DMS 273 (cell line): ENCODE measurements around the gene SLC39A5.
"Not testable (repeated sequence)": the region's sequence is repeated elsewhere in the genome, so short reads cannot be mapped to it uniquely, and the experiment has no call there.

Source experiments
- DNase-seq: peaks from one replicate; lab custom pipeline; 2025; ENCODE audit not compliant: unreplicated experiment; lab: John Stamatoyannopoulos, UW

SLC39A5 gene, protein sequence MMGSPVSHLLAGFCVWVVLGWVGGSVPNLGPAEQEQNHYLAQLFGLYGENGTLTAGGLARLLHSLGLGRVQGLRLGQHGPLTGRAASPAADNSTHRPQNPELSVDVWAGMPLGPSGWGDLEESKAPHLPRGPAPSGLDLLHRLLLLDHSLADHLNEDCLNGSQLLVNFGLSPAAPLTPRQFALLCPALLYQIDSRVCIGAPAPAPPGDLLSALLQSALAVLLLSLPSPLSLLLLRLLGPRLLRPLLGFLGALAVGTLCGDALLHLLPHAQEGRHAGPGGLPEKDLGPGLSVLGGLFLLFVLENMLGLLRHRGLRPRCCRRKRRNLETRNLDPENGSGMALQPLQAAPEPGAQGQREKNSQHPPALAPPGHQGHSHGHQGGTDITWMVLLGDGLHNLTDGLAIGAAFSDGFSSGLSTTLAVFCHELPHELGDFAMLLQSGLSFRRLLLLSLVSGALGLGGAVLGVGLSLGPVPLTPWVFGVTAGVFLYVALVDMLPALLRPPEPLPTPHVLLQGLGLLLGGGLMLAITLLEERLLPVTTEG

DNA sequence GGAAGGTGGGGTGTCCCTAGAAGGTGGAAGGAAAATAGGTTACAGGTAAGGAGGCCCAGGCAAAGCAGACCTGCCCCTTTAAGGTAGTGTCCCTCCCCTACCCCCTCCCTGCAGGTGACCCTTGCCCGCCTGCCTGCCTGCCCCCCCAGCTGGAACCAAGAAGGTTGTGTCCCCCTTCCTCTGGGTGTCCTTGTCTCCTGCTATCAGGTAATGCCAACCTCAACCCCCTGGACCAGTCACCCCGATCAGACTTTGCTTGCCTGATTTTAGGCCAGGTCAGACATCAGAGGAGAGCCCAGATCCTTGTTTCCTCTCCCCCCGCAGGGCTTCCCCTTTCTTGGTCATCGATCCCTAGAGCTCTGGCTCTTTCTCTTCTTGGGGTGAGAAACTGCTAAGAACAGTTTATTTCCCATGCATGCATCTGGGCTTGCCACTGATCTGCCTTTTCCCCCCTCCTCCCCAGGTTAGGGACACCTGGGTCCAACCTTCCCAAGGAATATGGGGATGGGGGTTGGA lies at the start of gene SLC39A5:
Gene SLC39A5, plus strand, starts transcription at position 136 of the 516 bp plus-strand sequence. CDS start 1,224 bp downstream, outside the sequence.
- DNase-seq: no peak

GRCh38 chr12:56186957-56187356 lies 42.9 kb upstream of the SLC39A5 start:
- DNase-seq: no peak

- no peak for DNase-seq
Measured at GRCh38 chr12:56188131-56188777, 41.6 kb upstream of the SLC39A5 start.

DNA sequence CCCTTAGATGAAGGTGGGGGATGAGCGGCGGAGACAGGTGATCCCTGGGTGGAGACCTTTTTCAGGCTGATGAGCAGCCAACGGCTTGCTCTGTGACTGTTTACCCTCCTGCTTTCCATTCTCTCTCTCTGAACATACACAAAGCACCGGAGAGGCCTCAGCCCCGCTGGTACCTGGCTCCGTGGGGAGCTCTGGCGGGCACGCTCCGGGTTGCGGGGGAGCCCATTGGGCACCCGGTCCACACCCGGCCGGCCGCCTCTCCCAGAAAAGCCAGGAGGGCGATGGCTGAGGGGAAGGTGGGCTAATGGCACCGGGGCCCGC lies 41.1 kb upstream of the SLC39A5 start:
- DNase-seq: peak; percentile 40

GRCh38 chr12:56189099-56189917 lies 40.5 kb upstream of the SLC39A5 start, which contains the start of gene SMARCC2:
Gene SMARCC2, minus strand, starts transcription at chr12:56189483. Its CDS starts 22 bp downstream, at chr12:56189461.
- peak; percentile 94 for DNase-seq

- peak; percentile 92 for DNase-seq
Measured at GRCh38 chr12:56189918-56190694, 39.7 kb upstream of the SLC39A5 start.

DNA sequence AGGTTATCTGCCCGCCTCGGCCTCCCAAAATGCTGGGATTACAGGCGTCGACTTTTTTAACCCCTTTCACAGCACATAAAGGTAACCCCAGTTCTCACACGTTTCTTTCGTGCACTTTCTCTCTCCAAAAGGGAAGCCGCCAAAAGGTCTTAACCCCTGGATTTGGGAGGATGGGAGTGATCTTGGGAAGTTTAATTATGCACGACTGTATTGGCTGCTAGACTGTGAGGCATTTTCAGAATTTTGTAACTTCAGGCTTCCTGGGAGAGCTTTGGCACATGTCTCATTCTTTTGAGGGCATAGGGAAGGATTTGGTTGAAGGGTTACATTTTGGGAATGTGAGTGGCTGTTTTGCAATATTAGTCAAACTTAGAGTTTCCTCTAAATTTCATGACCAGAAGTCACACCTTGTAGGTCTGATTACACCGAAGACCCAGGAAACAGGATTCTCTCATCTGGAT lies 39.1 kb upstream of the SLC39A5 start:
- peak; percentile 14 for DNase-seq

GRCh38 chr12:56192582-56192981 lies 37.3 kb upstream of the SLC39A5 start:
- DNase-seq: no peak

DNA sequence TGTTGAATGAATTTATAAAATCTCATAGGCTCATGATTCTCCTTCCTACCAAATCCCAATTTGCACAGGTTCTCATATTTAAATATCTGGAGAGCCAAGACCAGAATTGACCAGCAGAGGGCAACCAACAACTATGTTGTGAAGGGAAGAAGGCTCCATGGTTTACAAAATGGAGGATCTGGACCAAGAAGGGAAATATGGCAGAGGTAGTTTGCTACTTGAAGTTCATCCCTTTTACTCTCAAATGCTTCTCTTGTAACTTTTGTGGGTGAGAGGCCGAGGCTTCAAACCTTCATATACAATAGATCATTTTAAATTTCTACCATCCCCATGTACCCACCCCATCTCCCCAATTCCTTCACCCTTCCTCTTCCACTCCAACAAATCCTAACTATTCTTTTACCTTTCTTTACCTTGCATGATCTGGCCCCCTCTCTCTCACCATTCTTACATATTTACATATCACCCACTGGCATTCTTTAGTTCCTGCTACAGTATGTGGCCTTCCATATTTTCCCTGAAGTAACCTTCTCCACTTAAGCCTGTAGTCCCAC lies 36.7 kb upstream of the SLC39A5 start:
- peak; percentile 93 for DNase-seq

GRCh38 chr12:56196818-56197550 lies 32.9 kb upstream of the SLC39A5 start:
- DNase-seq: not testable (repeated sequence)

DNA sequence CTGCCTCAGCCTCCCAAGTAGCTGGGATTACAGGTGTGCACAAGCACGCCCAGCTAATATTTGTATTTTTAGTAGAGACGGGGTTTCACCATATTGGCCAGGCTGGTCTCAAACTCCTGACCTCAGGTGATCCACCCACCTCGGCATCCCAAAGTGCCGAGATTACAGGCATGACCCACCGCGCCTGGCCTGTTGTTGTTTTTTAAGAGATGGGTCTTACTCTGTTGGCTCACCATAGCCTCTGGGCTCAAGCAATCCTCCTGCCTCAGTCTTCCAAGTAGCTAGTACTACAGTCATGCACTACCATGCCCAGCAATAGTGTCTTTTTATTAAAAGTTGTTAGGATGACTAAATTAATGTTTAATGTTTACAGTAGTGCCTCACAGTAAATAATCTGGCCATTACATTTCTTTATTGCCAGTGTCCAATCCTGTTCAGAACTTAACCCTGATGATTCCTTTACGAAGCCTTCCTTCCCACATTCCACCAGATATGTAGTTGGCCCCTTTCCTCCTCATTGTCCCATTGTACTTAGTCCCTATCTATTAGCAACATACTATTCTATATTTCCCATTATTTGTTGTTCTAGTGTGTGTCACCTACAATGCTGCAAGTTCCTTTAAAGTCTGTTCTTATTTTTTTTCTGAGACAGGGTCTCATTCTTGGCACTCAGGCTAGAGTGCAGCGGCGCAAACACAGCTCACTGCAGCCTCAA lies 31.8 kb upstream of the SLC39A5 start:
- no peak for DNase-seq

DNA sequence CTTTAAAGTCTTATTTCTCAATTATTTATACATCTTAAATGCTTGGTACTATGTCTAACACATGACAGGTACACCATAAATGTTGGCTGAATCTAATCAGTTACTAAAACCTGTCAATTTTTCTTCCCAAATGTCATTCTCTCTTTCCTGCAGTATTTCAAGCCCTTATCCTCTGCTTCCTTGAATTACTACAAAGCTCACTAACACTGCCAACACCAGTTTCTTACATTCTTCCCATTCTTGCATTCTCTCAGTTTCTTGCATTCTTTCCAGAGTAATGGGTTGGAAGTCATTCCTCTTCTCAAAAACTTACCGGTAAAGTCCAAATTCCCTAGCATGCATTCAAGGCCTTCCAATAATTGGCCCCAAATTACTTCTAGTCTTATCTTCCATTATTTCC lies 31.0 kb upstream of the SLC39A5 start:
- DNase-seq: no peak

DNA sequence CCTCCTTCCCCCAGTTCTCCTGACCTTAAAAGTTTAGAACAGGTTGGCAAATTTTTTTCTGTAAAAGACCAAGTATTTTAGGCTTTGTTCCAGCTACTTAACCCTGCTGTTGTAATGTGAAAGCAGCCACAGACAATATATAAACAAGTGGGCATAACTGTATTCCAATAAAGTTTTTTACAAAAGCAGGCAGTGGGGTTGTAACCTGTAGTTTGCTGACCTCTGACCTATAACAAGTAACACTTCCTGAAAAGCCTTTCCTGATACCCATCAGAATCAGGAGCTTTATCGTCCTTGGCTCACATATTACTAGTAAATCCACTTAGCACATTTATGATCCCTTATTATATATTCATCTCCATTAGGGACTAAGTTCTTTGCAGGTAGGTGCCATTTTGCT lies 27.5 kb upstream of the SLC39A5 start:
- DNase-seq: no peak

- no peak for DNase-seq
Measured at GRCh38 chr12:56202838-56203237, 27.0 kb upstream of the SLC39A5 start.

DNA sequence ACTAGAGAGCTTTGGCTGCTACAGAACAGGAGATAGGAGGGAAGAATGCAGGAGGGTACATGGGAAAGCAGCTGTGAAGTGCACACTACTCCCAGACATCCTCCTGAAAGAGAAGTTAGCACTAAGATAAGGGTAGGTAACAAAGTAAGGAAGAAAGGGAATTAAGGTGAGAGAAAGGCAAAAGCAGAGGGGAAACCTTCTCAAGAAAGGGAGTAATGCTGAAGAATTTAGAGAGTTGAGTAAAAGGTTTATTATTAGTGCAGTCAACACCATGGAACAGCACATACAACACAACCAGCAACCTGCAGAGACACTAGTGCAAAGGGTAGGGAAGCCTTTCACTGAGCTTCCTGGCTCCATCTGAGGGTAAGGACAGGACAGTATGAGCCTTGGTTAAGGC lies 25.6 kb upstream of the SLC39A5 start:
- DNase-seq: no peak

DNA sequence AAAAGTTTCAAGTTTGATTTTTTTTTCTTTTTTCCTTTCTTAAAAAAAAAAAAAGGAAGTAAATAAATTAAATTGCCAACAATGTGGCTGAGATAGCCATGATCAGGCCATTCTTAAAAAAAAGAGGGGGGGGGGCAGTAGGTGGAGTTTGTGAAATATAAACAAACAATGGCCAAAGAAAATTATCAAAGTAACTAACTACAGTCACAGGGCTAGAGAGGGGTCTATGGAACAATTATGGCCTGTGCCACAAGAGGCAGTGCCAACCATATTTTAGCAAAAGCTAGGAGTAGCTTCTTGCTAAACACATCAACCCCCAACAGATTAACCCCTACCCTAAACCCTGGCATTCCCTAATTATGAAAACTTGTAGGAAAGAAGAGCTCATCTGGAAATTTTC lies 24.4 kb upstream of the SLC39A5 start:
- peak; percentile 13 for DNase-seq

DNA sequence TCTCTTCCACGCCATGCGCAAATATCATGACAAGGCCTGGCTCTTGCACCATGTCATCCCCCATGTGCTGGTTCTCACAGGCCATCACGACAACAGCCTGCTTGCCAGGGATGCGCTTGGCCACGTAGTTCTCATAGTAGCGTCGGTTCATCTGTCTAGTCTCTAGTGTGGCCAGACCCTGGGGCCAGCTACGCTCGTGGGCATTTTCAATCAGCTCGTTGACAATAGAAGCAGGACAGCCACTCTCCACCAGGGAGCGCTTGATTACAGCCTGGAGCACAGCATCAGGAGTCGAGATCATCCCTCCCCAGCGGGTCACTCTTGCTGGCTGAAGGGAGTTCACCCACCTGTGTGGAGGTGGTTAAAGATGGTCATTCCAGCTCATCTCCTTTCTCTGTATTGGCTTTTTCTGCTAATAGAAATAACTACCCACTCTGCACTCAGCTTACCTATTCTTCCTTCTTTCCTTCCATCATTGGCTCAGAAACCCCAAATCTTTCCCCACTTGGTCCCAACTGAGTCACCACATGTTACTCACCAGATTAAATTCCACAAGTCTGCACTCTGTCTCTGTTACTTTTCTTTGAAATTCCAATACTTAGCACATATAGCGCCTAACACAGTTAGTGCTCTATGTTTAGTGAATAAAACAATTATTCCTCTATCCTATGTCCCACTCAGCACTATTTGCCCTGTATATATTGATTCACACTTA lies 23.2 kb upstream of the SLC39A5 start:
- peak; percentile 44 for DNase-seq

DNA sequence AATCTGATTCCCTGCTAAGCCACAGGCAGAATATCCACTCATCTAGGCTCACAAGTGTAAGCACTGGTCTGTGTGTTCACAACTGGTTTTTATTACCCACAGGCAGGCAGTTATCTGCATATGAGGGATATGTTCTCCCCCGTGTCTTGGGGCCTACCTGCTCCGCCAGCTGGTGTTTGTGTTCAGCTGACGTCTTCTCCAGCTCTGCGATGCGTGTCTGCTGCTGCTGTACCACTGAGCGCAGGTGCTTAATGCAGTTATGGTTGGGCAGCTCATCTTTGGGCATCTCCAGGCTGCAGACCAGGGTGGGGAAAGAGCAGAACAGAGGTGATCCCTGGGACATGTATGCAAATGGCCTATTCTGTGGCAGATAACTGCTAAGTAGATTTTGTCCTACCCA lies 21.8 kb upstream of the SLC39A5 start:
- DNase-seq: no peak
